ENCODE data around the gene NUDT22.

DNA sequence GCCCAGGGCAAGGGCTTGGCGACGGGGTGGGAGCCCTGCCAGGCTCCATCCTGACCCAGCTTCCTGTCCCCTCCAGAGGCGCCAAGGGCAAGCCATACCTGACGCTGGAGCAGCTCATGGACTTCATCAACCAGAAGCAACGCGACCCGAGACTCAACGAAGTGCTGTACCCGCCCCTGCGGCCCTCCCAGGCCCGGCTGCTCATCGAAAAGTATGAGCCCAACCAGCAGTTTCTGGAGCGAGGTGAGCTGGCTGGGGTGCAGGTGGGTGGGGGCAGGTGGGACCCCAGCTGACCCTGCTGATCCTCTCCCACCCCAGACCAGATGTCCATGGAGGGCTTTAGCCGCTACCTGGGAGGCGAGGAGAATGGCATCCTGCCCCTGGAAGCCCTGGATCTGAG, 30.2 kb downstream of the NUDT22 start:
- TF ChIP-seq, protein P1, sequence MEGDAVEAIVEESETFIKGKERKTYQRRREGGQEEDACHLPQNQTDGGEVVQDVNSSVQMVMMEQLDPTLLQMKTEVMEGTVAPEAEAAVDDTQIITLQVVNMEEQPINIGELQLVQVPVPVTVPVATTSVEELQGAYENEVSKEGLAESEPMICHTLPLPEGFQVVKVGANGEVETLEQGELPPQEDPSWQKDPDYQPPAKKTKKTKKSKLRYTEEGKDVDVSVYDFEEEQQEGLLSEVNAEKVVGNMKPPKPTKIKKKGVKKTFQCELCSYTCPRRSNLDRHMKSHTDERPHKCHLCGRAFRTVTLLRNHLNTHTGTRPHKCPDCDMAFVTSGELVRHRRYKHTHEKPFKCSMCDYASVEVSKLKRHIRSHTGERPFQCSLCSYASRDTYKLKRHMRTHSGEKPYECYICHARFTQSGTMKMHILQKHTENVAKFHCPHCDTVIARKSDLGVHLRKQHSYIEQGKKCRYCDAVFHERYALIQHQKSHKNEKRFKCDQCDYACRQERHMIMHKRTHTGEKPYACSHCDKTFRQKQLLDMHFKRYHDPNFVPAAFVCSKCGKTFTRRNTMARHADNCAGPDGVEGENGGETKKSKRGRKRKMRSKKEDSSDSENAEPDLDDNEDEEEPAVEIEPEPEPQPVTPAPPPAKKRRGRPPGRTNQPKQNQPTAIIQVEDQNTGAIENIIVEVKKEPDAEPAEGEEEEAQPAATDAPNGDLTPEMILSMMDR (IDR thresholded peaks at IDR 0.05; ENCODE audit: low read length) = no peak
- no peak for TF ChIP-seq EZH2 (IDR thresholded peaks at IDR 0.05; ENCODE audit: borderline replicate concordance, low read length)

Measured in OCI-LY1 (cell line).